H54 (cell line): ENCODE data around the gene PCDHA11.
"Not testable (repeated sequence)": the region's sequence is repeated elsewhere in the genome, so short reads cannot be mapped to it uniquely, and the experiment has no call there.

ENCODE experiments used
- DNase-seq: peaks from one replicate; pipeline ENCODE4 v3.0.0; 2011; ENCODE audit warnings: low spot score, mixed read lengths; ENCODE audit not compliant: insufficient read length
- FAIRE-seq: peaks from 3 replicates; lab custom pipeline; 2011; peaks lifted over from hg19 to GRCh38; lab: Jason Lieb, UNC
- POLR2A ChIP-seq: IDR thresholded peaks from 2 replicates; pipeline ENCODE4 v1.6.1; 2011; ENCODE audit warnings: low read depth, mild to moderate bottlenecking, low read length

PCDHA11 gene

DNA sequence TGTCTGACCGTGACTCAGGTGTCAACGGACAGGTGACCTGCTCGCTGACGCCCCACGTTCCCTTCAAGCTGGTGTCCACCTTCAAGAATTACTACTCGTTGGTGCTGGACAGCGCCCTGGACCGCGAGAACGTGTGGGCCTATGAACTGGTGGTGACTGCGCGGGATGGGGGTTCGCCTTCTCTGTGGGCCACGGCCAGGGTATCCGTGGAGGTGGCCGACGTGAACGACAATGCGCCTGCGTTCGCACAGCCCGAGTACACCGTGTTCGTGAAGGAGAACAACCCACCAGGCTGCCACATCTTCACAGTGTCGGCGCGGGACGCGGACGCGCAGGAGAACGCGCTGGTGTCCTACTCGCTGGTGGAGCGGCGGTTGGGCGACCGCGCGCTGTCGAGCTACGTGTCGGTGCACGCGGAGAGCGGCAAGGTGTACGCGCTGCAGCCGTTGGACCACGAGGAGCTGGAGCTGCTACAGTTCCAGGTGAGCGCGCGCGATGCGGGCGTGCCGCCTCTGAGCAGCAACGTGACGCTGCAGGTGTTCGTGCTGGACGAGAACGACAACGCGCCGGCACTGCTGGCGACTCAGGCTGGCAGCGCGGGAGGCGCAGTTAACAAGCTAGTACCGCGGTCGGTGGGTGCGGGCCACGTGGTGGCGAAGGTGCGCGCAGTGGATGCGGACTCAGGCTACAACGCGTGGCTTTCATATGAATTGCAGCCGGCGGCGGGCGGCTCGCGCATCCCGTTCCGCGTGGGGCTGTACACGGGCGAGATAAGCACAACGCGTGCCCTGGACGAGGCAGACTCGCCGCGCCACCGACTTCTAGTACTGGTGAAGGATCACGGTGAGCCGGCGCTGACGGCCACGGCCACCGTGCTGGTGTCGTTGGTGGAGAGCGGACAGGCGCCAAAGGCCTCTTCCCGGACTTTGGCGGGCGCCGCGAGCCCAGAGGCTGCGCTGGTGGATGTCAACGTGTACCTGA is 1.8 kb downstream of the PCDHA11 start:
- no peak for TF ChIP-seq POLR2A
- DNase-seq (no peak), FAIRE-seq (no peak)

DNA sequence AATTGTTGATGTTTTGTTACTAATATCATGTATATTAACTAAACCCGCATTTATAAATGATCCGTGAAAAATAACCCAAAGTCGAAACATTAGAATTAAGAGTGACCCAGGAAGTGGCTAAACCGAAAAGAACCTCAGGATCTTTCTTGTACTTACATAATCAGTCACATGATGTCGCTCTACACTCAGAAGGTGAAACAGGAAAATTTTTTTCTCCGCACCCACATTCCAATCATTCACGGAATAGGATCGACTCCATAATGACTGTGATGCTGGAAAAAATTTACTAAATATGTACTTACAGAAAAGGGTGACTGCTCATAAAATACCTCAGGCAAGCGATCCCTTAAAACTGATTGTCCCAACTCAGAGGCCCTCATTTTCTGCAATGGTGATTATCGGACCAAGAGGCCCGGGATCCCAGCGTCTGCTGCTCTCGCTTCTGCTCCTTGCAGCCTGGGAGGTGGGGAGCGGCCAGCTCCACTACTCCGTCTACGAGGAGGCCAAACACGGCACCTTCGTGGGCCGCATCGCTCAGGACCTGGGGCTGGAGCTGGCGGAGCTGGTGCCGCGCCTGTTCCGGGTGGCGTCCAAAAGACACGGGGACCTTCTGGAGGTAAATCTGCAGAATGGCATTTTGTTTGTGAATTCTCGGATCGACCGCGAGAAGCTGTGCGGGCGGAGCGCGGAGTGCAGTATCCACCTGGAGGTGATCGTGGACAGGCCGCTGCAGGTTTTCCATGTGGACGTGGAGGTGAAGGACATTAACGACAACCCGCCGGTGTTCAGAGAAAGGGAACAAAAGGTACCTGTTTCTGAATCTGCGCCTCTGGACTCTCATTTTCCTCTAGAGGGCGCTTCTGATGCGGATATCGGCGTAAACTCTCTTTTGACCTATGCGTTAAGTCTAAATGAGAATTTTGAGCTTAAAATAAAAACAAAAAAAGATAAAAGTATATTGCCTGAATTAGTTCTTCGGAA is 6.6 kb downstream of the PCDHA11 start, which contains the start of gene PCDHA12:
Gene PCDHA12 (plus strand): TSS at position 224 of the 981 bp plus-strand sequence. CDS start 165 bp downstream, at position 389.
- no peak for DNase-seq
- no peak for TF ChIP-seq POLR2A
- no peak for FAIRE-seq

DNA sequence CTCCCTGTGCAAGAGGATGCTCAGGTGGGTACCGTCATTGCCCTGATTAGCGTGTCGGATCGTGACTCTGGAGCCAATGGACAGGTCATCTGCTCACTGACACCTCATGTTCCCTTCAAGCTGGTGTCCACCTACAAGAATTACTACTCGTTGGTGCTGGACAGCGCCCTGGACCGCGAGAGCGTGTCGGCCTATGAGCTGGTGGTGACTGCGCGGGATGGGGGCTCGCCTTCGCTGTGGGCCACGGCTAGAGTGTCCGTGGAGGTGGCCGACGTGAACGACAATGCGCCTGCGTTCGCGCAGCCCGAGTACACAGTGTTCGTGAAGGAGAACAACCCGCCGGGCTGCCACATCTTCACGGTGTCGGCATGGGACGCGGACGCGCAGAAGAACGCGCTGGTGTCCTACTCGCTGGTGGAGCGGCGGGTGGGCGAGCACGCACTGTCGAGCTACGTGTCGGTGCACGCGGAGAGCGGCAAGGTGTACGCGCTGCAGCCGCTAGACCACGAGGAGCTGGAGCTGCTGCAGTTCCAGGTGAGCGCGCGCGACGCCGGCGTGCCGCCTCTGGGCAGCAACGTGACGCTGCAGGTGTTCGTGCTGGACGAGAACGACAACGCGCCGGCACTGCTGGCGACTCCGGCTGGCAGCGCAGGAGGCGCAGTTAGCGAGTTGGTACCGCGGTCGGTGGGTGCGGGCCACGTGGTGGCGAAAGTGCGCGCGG is 7.9 kb downstream of the PCDHA11 start:
- DNase-seq, FAIRE-seq: not testable (repeated sequence)

DNA sequence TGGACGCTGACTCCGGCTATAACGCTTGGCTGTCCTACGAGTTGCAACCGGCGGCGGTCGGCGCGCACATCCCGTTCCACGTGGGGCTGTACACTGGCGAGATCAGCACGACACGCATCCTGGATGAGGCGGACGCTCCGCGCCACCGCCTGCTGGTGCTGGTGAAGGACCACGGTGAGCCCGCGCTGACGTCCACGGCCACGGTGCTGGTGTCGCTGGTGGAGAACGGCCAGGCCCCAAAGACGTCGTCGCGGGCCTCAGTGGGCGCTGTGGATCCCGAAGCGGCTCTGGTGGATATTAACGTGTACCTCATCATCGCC is 8.5 kb downstream of the PCDHA11 start:
- DNase-seq: no peak
- FAIRE-seq: no peak
- no peak for TF ChIP-seq POLR2A

DNA sequence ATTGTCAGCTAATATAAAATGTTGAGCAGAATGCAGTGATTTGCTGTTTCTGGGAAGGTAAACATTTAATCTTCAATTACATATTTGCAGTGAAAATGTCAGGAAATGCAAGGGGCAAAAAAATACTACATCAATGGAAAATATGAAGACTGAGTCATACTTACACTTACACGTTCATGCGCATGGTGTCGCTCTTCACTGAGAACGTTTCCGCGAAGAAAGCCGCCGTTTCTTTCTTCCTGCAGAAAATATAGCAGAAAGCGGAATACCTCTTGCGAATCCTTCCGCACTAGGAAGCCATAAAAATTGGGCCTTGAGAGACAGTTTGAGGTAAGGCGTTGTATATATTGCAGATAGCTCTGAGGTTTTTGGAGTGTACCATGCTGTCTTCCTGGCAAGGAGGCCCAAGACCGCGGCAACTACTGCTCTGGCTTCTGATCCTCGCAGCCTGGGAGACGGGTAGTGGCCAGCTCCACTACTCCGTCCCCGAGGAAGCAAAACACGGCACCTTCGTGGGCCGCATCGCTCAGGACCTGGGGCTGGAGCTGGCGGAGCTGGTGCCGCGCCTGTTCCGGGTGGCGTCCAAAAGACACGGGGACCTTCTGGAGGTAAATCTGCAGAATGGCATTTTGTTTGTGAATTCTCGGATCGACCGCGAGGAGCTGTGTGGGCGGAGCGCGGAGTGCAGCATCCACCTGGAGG is 13.3 kb downstream of the PCDHA11 start, which contains the start of gene PCDHA13:
Gene PCDHA13 (plus strand): TSS at position 236 of the 702 bp plus-strand sequence. CDS start 145 bp downstream, at position 381.
- DNase-seq (no peak), FAIRE-seq (no peak)
- no peak for TF ChIP-seq POLR2A

DNA sequence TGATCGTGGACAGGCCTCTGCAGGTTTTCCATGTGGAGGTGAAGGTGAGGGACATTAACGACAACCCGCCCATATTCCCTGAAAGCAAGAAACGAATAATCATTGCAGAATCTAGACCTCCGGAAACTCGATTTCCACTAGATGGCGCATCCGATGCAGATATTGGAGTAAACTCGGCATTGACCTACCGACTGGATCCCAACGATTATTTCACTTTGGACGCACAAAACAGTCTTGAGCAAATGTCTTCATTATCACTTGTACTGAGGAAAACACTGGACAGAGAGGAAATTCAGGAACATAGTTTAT is 13.8 kb downstream of the PCDHA11 start:
- no peak for TF ChIP-seq POLR2A
- peak; percentile 6 for FAIRE-seq
- no peak for DNase-seq

DNA sequence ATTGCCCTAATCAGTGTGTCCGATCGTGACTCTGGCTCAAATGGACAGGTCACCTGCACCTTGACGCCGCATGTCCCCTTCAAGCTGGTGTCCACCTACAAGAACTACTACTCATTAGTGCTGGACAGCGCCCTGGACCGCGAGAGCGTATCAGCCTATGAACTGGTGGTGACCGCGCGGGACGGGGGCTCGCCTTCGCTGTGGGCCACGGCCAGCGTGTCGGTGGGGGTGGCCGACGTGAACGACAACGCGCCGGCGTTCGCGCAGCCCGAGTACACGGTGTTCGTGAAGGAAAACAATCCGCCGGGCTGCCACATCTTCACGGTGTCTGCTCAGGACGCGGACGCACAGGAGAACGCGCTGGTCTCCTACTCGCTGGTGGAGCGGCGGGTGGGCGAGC is 14.6 kb downstream of the PCDHA11 start:
- DNase-seq: no peak
- no peak for FAIRE-seq
- TF ChIP-seq POLR2A: no peak

DNA sequence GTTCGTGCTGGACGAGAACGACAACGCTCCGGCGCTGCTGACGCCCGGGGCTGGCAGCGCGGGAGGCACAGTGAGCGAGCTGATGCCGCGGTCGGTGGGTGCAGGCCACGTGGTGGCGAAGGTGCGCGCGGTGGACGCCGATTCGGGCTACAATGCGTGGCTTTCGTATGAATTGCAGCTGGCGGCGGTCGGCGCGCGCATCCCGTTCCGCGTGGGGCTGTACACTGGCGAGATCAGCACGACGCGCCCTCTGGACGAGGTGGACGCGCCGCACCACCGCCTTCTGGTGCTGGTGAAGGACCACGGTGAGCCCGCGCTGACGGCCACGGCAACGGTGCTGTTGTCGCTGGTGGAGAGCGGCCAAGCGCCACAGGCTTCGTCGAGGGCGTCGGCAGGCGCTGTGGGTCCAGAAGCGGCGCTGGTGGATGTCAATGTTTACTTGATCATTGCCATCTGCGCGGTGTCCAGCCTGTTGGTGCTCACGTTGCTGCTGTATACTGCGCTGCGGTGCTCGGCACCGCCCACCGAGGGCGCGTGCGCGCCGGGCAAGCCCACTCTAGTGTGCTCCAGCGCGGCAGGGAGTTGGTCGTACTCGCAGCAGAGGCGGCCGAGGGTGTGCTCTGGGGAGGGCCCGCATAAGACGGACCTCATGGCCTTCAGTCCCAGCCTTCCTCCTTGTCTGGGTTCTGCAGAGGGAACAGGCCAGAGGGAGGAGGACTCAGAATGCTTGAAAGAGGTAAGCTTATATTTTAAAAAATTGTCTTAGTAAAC is 15.4 kb downstream of the PCDHA11 start:
- FAIRE-seq: no peak
- DNase-seq: no peak
- TF ChIP-seq POLR2A: no peak

DNA sequence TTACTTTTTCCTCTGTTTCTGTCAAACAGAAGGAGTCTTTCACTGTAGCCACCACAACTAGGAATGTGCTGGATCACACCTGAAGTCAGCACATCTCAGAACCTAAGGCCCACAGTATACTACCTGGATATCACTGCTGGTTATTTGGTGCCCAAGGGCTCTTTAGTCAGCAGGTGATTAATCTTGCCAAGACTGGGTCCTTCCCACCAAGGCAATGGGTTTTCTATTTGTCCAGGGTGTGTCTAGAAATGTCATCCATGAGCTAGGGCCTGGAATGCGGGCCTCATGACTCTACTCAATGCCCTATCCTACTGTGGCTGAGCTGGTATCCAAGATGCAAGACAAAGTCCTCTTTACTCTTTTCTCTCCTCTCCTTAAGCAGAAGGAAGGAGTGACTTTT is 47.6 kb downstream of the PCDHA11 start:
- no peak for TF ChIP-seq POLR2A
- FAIRE-seq: no peak
- DNase-seq: no peak
